GM19193 (cell line): ENCODE measurements around the gene LST1.

Source experiments
- POLR2A ChIP-seq: IDR thresholded peaks from 4 replicates; pipeline ENCODE4 v1.6.1; 2011; ENCODE audit not compliant: insufficient read depth, insufficient read length; ENCODE audit errors: extremely low read depth

The LST1 gene

DNA sequence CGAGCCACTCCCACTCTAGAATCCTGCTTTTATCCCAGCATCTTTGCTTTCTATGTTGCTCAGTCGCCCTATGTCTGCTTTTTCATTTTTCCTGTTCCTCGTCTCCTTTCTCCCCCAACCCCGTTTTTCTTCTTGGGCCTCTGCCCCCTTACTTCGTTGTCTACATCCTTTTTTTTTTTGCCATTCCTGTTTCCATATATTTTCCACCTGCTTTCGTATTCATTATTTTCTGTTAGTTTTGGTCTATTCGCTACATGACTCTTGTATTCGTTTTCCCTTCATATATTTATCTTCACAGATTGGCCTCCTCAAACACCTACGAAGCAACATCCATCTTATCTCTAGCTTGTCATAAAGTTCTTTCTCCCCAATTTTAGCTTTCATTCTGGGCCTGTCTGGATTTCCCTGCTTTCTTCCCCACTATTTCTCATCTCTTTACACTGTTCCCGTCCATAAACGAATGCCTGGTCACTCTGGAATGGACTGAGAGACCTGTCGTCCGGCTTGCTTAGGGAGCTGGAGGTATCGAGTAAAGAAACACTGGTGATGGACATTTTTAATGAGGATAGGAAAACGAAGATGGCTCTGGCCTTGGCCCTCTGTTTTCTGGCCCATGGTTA, 35.4 kb downstream of the LST1 start:
- no peak for TF ChIP-seq POLR2A

DNA sequence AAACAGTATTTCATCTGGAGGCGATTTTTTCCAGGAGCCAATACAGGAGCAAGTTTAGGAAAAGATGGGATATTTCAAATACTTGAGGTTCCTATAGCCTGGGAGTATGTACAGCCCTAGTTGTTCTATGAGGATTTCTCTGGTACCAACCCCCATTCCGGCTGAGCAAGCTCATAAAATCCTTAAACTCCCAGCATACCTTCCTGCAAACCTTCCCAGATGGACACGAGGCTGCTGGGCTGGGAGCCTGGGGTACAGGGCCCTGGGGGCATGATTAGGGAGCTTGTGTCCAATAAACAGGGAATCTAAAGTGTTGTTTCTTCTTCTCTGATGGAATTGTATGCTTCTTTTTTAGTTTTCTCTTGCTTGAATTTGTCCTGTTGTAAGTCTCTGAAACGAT, 35.9 kb downstream of the LST1 start:
- no peak for TF ChIP-seq POLR2A

DNA sequence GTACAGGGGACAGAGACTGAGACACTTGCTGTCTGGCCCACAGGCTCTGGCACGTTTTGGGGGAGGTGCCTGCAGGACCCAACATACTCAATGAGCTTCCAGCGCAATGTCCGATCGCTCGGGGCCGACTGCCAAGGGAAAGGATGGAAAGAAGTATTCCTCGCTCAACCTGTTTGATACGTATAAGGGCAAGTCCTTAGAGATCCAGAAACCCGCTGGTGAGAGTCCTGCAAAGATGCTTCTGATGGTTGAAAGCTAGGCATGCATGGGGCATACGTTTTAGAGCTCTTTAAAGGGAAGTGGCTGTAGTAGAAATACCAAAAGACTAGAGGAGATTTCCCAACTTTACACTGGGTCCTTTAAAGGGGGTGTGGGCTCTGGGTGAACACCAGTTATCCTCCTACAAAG, 36.6 kb downstream of the LST1 start:
- no peak for TF ChIP-seq POLR2A

DNA sequence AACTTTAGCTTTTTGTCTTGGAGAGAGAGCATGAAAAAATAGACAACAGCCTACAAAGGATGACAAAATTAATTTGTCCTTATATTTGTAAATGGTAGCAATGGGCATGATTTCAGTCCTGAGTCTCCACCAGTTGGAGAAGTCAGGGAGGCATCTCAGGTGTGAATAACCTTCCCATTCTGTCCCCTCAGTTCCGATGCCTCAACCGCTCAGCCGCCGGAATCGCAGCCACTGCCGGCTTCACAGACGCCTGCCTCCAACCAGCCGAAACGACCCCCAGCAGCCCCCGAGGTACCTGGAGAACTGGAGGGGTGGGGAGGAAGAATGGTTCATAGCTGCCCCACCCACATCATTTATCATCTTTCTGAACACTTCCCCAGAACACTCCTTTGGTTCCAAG, 38.0 kb downstream of the LST1 start:
- TF ChIP-seq POLR2A, result no peak

DNA sequence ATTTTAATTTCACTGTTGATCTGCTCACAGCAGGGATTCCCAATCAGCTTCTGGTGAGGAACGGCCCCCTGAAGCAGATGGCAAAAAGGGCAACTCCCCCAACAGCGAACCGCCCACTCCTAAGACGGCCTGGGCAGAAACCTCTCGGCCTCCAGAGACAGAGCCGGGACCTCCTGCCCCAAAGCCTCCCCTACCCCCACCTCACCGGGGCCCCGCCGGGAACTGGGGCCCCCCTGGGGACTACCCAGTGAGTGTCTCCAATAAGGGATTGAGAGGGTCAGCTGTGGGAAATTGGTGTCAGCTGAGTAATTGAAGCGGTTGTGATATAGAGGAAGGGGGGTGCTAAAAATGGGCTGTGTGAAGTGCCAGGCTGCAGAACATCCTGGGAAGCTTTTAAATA, 40.9 kb downstream of the LST1 start:
- no peak for TF ChIP-seq POLR2A

DNA sequence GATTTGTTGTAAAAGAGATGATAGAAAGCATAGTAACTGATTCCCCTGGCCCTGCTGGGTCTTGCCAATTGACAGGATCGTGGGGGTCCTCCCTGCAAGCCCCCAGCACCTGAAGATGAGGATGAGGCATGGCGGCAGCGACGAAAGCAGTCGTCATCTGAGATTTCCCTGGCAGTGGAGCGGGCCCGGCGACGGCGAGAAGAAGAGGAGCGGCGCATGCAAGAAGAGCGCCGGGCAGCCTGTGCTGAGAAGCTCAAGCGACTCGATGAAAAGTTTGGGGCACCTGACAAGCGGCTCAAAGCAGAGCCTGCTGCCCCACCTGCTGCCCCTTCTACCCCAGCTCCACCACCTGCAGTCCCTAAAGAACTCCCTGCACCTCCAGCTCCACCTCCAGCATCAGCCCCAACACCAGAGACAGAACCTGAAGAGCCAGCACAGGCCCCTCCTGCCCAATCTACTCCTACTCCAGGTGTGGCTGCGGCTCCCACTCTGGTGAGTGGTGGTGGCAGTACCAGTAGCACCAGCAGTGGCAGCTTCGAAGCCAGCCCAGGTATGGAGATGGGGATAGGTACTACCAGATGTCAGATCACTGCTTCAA, 41.7 kb downstream of the LST1 start:
- no peak for TF ChIP-seq POLR2A

DNA sequence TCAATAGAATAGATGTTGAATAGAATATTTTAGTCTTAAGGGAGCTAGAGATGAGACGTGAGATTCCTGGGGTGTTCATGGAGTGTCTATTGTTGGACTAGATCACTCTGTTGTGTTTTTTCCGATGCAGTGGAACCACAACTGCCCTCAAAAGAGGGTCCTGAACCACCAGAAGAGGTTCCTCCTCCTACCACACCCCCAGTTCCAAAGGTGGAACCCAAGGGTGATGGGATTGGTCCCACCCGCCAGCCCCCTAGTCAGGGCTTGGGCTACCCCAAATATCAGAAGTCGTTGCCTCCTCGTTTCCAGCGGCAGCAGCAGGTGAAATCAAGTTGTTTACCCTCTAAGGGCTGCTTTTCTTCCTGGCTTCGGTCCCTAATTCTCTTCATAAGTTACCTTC, 42.9 kb downstream of the LST1 start:
- no peak for TF ChIP-seq POLR2A

DNA sequence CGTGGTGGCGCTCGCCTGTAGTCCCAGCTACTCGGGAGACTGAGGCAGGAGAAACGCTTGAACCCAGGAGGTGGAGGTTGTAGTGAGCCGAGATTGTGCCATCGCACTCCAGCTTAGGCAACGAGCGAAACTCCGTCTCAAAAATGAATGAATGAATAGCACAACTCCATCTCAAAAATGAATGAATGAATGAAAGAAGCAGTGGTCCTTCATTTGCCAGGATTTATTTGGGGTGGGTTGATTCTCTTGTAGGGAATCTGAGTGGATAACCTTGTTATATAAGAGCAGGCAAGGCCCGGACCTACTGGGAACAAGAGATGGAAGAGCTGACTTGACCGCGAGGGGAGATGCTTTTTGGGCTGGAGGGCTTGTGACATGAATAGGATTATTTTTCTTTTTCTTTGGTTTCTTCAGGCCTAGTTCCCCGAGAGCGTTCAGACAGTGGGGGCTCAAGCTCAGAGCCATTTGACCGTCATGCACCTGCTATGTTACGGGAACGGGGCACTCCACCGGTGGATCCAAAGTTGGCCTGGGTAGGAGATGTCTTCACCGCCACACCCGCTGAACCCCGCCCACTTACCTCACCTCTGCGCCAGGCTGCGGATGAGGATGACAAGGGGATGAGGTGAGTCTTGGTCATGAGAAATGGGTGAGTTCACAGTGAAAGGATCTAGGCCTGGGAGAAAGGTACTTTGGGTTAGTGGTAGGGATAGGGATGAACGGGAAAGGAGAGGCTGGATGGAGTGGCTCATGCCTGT, 44.3 kb downstream of the LST1 start:
- no peak for TF ChIP-seq POLR2A

DNA sequence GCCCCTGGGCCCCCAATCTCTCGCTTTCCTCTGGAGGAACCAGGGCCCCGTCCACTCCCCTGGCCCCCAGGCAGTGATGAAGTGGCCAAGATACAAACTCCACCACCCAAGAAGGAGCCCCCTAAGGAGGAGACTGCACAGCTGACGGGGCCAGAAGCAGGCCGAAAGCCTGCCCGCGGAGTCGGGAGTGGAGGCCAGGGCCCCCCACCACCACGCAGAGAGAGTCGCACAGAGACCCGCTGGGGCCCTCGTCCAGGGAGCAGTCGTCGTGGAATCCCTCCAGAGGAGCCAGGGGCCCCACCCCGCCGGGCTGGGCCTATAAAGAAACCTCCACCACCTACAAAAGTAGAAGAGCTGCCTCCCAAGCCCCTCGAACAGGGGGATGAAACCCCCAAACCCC, 45.1 kb downstream of the LST1 start:
- TF ChIP-seq POLR2A, result no peak

DNA sequence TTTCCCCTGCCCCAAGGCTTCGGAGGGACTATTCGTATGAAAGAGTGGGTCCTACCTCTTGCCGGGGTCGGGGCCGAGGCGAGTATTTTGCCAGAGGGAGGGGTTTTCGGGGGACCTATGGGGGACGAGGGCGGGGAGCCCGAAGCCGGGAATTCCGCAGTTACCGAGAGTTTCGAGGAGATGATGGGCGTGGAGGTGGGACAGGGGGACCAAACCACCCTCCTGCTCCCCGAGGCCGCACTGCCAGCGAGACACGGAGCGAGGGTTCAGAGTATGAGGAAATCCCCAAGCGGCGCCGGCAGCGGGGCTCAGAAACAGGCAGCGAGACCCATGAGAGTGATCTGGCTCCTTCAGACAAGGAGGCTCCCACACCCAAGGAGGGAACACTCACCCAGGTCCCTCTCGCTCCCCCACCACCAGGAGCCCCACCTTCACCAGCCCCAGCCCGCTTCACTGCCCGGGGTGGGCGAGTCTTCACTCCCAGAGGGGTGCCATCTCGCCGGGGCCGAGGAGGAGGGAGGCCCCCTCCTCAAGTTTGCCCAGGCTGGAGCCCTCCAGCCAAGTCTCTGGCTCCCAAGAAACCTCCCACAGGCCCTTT, 45.7 kb downstream of the LST1 start:
- no peak for TF ChIP-seq POLR2A

DNA sequence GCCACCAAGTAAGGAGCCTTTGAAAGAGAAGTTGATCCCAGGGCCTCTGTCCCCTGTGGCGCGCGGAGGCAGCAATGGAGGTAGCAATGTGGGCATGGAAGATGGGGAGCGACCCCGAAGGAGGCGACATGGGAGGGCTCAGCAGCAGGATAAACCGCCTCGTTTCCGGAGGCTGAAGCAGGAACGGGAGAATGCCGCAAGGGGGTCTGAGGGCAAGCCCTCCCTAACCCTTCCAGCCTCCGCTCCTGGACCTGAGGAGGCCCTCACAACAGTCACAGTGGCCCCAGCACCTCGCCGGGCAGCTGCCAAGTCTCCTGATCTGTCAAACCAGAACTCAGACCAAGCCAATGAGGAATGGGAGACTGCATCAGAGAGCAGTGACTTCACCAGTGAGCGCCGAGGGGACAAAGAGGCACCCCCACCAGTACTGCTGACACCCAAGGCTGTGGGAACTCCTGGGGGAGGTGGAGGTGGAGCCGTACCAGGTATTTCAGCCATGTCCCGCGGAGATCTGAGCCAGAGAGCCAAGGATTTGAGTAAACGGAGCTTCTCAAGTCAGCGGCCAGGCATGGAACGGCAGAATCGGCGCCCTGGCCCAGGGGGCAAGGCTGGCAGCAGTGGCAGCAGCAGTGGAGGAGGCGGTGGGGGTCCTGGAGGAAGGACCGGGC, 46.3 kb downstream of the LST1 start:
- peak; percentile 32 for TF ChIP-seq POLR2A

DNA sequence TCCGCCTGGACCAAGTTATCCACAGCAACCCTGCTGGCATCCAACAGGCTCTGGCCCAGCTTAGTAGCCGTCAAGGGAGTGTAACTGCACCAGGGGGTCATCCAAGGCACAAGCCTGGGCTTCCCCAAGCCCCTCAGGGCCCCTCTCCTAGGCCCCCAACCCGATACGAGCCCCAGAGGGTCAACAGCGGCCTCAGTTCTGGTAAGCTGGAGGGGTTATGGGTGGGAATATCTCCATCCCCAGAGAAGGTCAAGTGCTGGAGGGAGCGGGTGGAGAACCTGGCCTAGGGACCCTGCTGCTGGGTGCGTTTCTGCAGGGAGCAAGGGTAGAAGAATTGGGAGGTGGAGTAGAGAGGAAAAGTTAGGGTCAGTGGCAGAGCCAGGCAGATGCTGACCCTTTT, 47.4 kb downstream of the LST1 start:
- TF ChIP-seq POLR2A, result no peak

DNA sequence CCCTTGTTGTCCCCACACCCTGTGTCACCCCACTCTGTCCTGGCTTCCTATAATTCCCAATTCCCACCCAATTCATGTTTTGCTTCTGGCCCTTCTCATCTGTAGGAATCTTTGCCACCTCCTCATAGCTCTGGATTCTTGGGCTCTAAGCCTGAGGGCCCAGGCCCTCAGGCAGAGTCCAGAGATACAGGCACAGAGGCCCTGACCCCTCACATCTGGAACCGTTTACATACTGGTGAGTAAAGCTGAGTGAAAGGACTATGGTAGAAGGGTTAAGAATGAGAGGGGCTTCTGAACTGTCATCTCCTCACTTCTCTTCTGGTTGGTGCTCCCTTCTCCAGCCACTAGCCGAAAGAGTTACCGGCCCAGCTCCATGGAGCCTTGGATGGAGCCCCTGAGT, 48.1 kb downstream of the LST1 start:
- TF ChIP-seq POLR2A, result no peak

DNA sequence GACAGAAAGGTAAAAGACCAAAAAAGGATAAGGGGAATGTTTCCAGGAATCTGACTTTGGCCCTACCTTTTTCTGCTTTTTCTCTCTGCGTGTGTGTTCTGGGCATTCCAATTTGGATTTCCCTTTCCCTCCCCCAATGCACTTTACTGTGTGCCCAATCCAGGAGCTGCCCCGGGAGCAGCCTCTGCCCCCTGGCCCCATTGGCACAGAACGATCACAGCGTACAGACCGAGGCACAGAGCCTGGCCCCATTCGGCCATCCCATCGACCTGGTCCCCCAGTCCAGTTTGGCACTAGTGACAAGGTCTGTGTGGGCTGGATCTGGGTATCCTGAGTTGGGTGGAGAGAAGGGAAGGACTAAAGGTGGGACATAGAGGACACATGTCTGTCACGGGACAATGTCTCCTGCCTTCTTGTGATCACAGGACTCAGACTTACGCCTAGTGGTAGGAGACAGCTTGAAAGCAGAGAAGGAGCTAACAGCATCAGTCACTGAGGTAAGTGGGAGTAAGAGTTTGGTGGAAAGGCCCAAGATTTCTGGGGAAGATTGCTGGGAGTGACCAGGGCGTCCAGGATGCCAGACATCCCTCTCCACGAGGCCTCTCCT, 49.0 kb downstream of the LST1 start:
- no peak for TF ChIP-seq POLR2A
